IPS-18a (cell line): Measurements from ENCODE around the gene LIPM.

Experiments used
- H3K27ac ChIP-seq: one replicate; pipeline ENCODE4 v1.5.1; 2013; ENCODE audit warnings: low read length
- H3K27me3 ChIP-seq: one replicate; pipeline ENCODE4 v1.6.1; 2013; ENCODE audit warnings: mild to moderate bottlenecking, low read length; ENCODE audit not compliant: control insufficient read depth, insufficient read depth
- H3K36me3 ChIP-seq: one replicate; pipeline ENCODE4 v1.6.1; 2013; ENCODE audit warnings: low read depth, low read length; ENCODE audit not compliant: control insufficient read depth
- H3K4me1 ChIP-seq: one replicate; pipeline ENCODE4 v1.6.1; 2013; ENCODE audit warnings: low read depth, low read length; ENCODE audit not compliant: control insufficient read depth
- H3K4me3 ChIP-seq: one replicate; pipeline ENCODE4 v1.5.1; 2013; ENCODE audit warnings: low read length
- H3K9ac ChIP-seq: one replicate; pipeline ENCODE4 v1.6.1; 2013; ENCODE audit warnings: mild to moderate bottlenecking, low read length, moderate library complexity
- H3K9me3 ChIP-seq: one replicate; pipeline ENCODE4 v1.6.1; 2013; ENCODE audit warnings: low read depth, low read length; ENCODE audit not compliant: control insufficient read depth

Gene LIPM

GRCh38 chr10:88804083-88804812, 1.7 kb downstream of the LIPM start:
- Histone ChIP-seq H3K36me3 (no peaks in the 10 kb centered on the region), H3K9ac (no peak overlapping the region), H3K4me3 (no peak overlapping the region), H3K4me1 (peaks cover 10% of the 10 kb centered on the region), H3K9me3 (no peaks in the 10 kb centered on the region), H3K27ac (no peak overlapping the region), H3K27me3 (no peaks in the 10 kb centered on the region)

- Histone ChIP-seq H3K4me3 (no peak overlapping the region), H3K27ac (no peak overlapping the region), H3K9ac (no peak overlapping the region), H3K4me1 (peaks cover 10% of the 10 kb centered on the region), H3K36me3 (no peaks in the 10 kb centered on the region), H3K9me3 (no peaks in the 10 kb centered on the region), H3K27me3 (no peaks in the 10 kb centered on the region)
Measured at GRCh38 chr10:88805361-88805760, 2.8 kb downstream of the LIPM start.

- Histone ChIP-seq H3K27me3 (no peaks in the 10 kb centered on the region), H3K9me3 (no peaks in the 10 kb centered on the region), H3K4me1 (peaks cover 10% of the 10 kb centered on the region), H3K36me3 (no peaks in the 10 kb centered on the region), H3K27ac (no peak overlapping the region), H3K4me3 (no peak overlapping the region), H3K9ac (no peak overlapping the region)
Measured at GRCh38 chr10:88805924-88806323, 3.4 kb downstream of the LIPM start.

- no peak overlapping the region for H3K4me3 ChIP-seq
- no peaks in the 10 kb centered on the region for H3K27me3 ChIP-seq
- H3K36me3 ChIP-seq: no peaks in the 10 kb centered on the region
- H3K9ac ChIP-seq: no peak overlapping the region
- peaks cover 1% of the 10 kb centered on the region for H3K4me1 ChIP-seq
- H3K9me3 ChIP-seq: no peaks in the 10 kb centered on the region
- no peak overlapping the region for H3K27ac ChIP-seq
Measured at GRCh38 chr10:88809621-88810020, 7.1 kb downstream of the LIPM start.

- H3K9me3 ChIP-seq: no peaks in the 10 kb centered on the region
- no peaks in the 10 kb centered on the region for H3K27me3 ChIP-seq
- no peak overlapping the region for H3K9ac ChIP-seq
- H3K36me3 ChIP-seq: no peaks in the 10 kb centered on the region
- no peak overlapping the region for H3K4me3 ChIP-seq
- no peak overlapping the region for H3K27ac ChIP-seq
- H3K4me1 ChIP-seq: no peaks in the 10 kb centered on the region
Measured at GRCh38 chr10:88810196-88810961, 7.8 kb downstream of the LIPM start.

- H3K27me3 ChIP-seq: no peaks in the 10 kb centered on the region
- no peak overlapping the region for H3K9ac ChIP-seq
- H3K4me1 ChIP-seq: no peaks in the 10 kb centered on the region
- no peaks in the 10 kb centered on the region for H3K9me3 ChIP-seq
- H3K4me3 ChIP-seq: no peak overlapping the region
- H3K36me3 ChIP-seq: no peaks in the 10 kb centered on the region
- H3K27ac ChIP-seq: no peak overlapping the region
Measured at GRCh38 chr10:88813200-88813599, 10.7 kb downstream of the LIPM start.

- Histone ChIP-seq H3K9ac (no peak overlapping the region), H3K4me3 (no peak overlapping the region), H3K27ac (no peak overlapping the region), H3K36me3 (no peaks in the 10 kb centered on the region), H3K27me3 (no peaks in the 10 kb centered on the region), H3K9me3 (no peaks in the 10 kb centered on the region), H3K4me1 (no peaks in the 10 kb centered on the region)
Measured at GRCh38 chr10:88819290-88819689, 16.8 kb downstream of the LIPM start.

- Histone ChIP-seq H3K9ac (no peak overlapping the region), H3K27ac (no peak overlapping the region)
Measured at GRCh38 chr10:88820748-88821401, 18.3 kb downstream of the LIPM start.

GRCh38 chr10:88826388-88826787, 23.9 kb downstream of the LIPM start:
- Histone ChIP-seq H3K27ac (no peak overlapping the region), H3K4me3 (no peak overlapping the region), H3K4me1 (no peaks in the 10 kb centered on the region), H3K36me3 (no peaks in the 10 kb centered on the region), H3K9ac (no peak overlapping the region), H3K9me3 (no peaks in the 10 kb centered on the region), H3K27me3 (no peaks in the 10 kb centered on the region)

More at GRCh38 chr10:88820748-88821401, 18.3 kb downstream of the LIPM start:
- H3K4me1 ChIP-seq: no peaks in the 10 kb centered on the region
- H3K36me3 ChIP-seq: no peaks in the 10 kb centered on the region
- no peaks in the 10 kb centered on the region for H3K27me3 ChIP-seq
- no peak overlapping the region for H3K4me3 ChIP-seq
- H3K9me3 ChIP-seq: no peaks in the 10 kb centered on the region

- Histone ChIP-seq H3K4me3 (no peak overlapping the region), H3K4me1 (no peaks in the 10 kb centered on the region), H3K27me3 (no peaks in the 10 kb centered on the region), H3K36me3 (no peaks in the 10 kb centered on the region), H3K9me3 (no peaks in the 10 kb centered on the region), H3K9ac (no peak overlapping the region), H3K27ac (no peak overlapping the region)
Measured at GRCh38 chr10:88827671-88828070, 25.1 kb downstream of the LIPM start.

- Histone ChIP-seq H3K4me1 (no peaks in the 10 kb centered on the region), H3K9ac (no peak overlapping the region), H3K36me3 (no peaks in the 10 kb centered on the region), H3K27ac (no peak overlapping the region), H3K9me3 (no peaks in the 10 kb centered on the region), H3K27me3 (no peaks in the 10 kb centered on the region), H3K4me3 (no peak overlapping the region)
Measured at GRCh38 chr10:88828310-88828709, 25.8 kb downstream of the LIPM start.
